Panc1 (cell line): ENCODE measurements around the gene RUFY2. TPM values are rescaled to one million over a fixed set of nuclear protein-coding genes. Genes with fewer than 3 reads are reported as not detected.

Experiments used
- ATAC-seq: fragments of 200-7000 bp; cut with Tn5 transposase; 2 replicates; pipeline ENCODE4 v1.9.1; 2020; ENCODE audit warnings: mild to moderate bottlenecking, moderate library complexity
- BruUV-seq: library from RNA; stranded (reverse); fragments of 400-500 nt; replicated peaks from 2 replicates; lab custom pipeline; 2021; lab: Mats Ljungman, UMichigan
- CTCF ChIA-PET: fragments of 300-600 bp; sonication (Branson Sonifier 250); formaldehyde crosslinking; loops from one replicate; lab custom pipeline; 2022; ENCODE audit warnings: antibody characterized with exemption; lab: Charles Lee
- POLR2A ChIA-PET: fragments of 300-600 bp; sonication (Branson Sonifier 250); formaldehyde crosslinking; loops from one replicate; lab custom pipeline; 2022; ENCODE audit warnings: antibody characterized with exemption; lab: Charles Lee
- DNase-seq: peaks from one replicate; pipeline ENCODE4 v3.0.0-alpha.2; 2010; ENCODE audit warnings: low read depth, low spot score
- H3K27ac ChIP-seq: 2 replicates; pipeline ENCODE4 v1.5.1; 2011; ENCODE audit warnings: mild to moderate bottlenecking, low read length, inconsistent platforms
- H3K27me3 ChIP-seq: fragments of 200-500 bp; sonication (Bioruptor generic); 2 replicates; pipeline ENCODE4 v1.6.0; 2014; ENCODE audit warnings: low read length, inconsistent platforms; ENCODE audit not compliant: control insufficient read depth, insufficient read depth
- H3K36me3 ChIP-seq: fragments of 200-500 bp; sonication (Bioruptor generic); 2 replicates; pipeline ENCODE4 v1.5.1; 2014; ENCODE audit warnings: inconsistent platforms, mild to moderate bottlenecking, low read length, moderate library complexity; ENCODE audit not compliant: control insufficient read depth, insufficient read depth
- H3K4me1 ChIP-seq: 2 replicates; pipeline ENCODE4 v1.5.1; 2011; ENCODE audit warnings: inconsistent platforms, mild to moderate bottlenecking, low read length, moderate library complexity; ENCODE audit not compliant: control insufficient read depth, insufficient read depth
- H3K4me3 ChIP-seq, 2 experiments: 2 replicates each; pipeline ENCODE4 v1.5.1; 2011 to 2012; ENCODE audit warnings: low read depth in 2 of 2, low read length in 2 of 2, mild to moderate bottlenecking in 2 of 2, inconsistent platforms in 1 of 2, moderate library complexity in 1 of 2
- H3K9me3 ChIP-seq: fragments of 200-500 bp; sonication (Bioruptor generic); 2 replicates; pipeline ENCODE4 v1.5.1; 2014; ENCODE audit warnings: low read depth, mild to moderate bottlenecking, inconsistent platforms, low read length, moderate library complexity; ENCODE audit not compliant: control insufficient read depth, insufficient read depth
- CTCF ChIP-seq: fragments of 450-650 bp; IDR thresholded peaks from 2 replicates; pipeline ENCODE4 v1.5.1; 2017; ENCODE audit warnings: mild to moderate bottlenecking
- POLR2AphosphoS5 ChIP-seq: IDR thresholded peaks from 2 replicates; pipeline ENCODE4 v1.6.1; 2012; ENCODE audit warnings: mild to moderate bottlenecking, low read depth, low read length, moderate library complexity
- REST ChIP-seq, 2 experiments: IDR thresholded peaks; 2 replicates each; pipeline ENCODE4 v1.6.1; 2011 to 2012; ENCODE audit warnings: low read depth in 2 of 2, control low read depth in 1 of 2, low read length in 1 of 2, mild to moderate bottlenecking in 1 of 2, moderate library complexity in 1 of 2; ENCODE audit not compliant: insufficient read depth in 1 of 2
- SIN3A ChIP-seq: IDR thresholded peaks from 2 replicates; pipeline ENCODE4 v1.6.1; 2012; ENCODE audit warnings: low read depth, mild to moderate bottlenecking, low read length, moderate library complexity, borderline replicate concordance; ENCODE audit not compliant: insufficient read depth
- TCF7L2 ChIP-seq: IDR thresholded peaks from 2 replicates; pipeline ENCODE4 v1.6.1; 2011; ENCODE audit warnings: mild to moderate bottlenecking, low read depth, low read length, inconsistent platforms
- in situ Hi-C: cut with HindIII; loops from 2 replicates; pipeline ENCODE4 v1.10.0; 2016; ENCODE audit warnings: low sequenced_read_pairs, low pct_unique_long_range_greater_than_20kb
- intact Hi-C: fragments of 100-400 bp; cut with micrococcal nuclease; formaldehyde crosslinking; loops from one replicate; pipeline ENCODE4 v1.10.0; 2022; ENCODE audit not compliant: unreplicated experiment
- total RNA-seq: library from RNA; stranded (reverse); gene quantifications from one replicate; pipeline ENCODE4 v1.2.1, GENCODE V29; 2021; ENCODE audit not compliant: unreplicated experiment

Gene RUFY2
- total RNA-seq, 1 experiment from 2014 or later, result 25.1 TPM

- Histone ChIP-seq H3K4me3 (no peak overlapping the region), H3K36me3 (no peaks in the 10 kb centered on the region), H3K27me3 (no peaks in the 10 kb centered on the region), H3K9me3 (no peaks in the 10 kb centered on the region), H3K4me1 (no peaks in the 10 kb centered on the region), H3K27ac (no peak overlapping the region)
- no TSS peak for BruUV-seq
- intact Hi-C loops (no loop called here), in situ Hi-C loops (no loop called here)
- CTCF ChIA-PET, result no interaction called here
- POLR2A ChIA-PET, result no interaction called here
- DNase-seq (no peak), ATAC-seq (no peak)
- TF ChIP-seq SIN3A (no peak), POLR2AphosphoS5 (no peak), CTCF (no peak), TCF7L2 (no peak), REST (IDR thresholded peaks at IDR 0.05; ENCODE audit: insufficient read depth in 1 of 2, low read depth in 2 of 2, low read length in 1 of 2) (no peak)
Measured at GRCh38 chr10:68428396-68429104, 21.5 kb upstream of the RUFY2 start.

DNA sequence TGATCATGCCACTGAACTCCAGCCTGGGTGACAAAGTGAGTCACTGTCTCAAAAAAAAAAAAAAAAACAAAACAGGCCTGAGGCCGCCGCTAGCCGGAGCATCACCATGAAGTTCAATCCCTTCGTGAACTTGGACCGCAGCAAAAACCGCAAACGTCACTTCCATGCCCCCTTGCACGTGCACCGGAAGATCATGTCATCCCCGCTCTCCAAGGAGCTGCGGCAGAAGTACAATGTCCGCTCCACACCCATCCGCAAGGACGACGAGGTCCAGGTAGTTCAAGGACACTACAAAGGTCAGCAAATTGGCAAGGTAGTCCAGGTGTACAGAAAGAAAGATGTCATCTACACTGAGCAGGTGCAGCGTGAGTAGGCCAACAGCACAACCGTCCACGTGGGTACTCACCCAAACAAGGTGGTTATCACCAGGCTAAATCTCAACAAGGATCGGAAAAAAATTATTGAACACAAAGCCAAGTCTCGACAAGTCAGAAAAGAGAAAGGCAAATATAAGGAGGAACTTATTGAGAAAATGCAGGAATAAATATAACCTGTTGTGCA lies 17.5 kb upstream of the RUFY2 start:
- DNase-seq, result no peak
- Histone ChIP-seq H3K4me1 (no peaks in the 10 kb centered on the region), H3K4me3 (no peak overlapping the region), H3K9me3 (no peaks in the 10 kb centered on the region), H3K27ac (no peak overlapping the region), H3K27me3 (no peaks in the 10 kb centered on the region), H3K36me3 (peaks cover 7% of the 10 kb centered on the region; the same call in 1 of the 2 replicates)
- TF ChIP-seq POLR2AphosphoS5 (no peak), TCF7L2 (no peak), REST (IDR thresholded peaks at IDR 0.05; ENCODE audit: insufficient read depth in 1 of 2, low read depth in 2 of 2, low read length in 1 of 2) (no peak), CTCF (no peak), SIN3A (no peak)
- no TSS peak for BruUV-seq
- ChIA-PET CTCF (no interaction called here), POLR2A (no interaction called here)
- intact Hi-C loops, result no loop called here
- ATAC-seq, result no peak
- in situ Hi-C loops, result no loop called here
